Fibroblast of skin of right biceps (primary cell): ENCODE measurements around the gene HMX1.

Experiments used
- DNase-seq: peaks from one replicate; pipeline ENCODE4 v3.0.0-alpha.2; 2013

HMX1 gene

DNA sequence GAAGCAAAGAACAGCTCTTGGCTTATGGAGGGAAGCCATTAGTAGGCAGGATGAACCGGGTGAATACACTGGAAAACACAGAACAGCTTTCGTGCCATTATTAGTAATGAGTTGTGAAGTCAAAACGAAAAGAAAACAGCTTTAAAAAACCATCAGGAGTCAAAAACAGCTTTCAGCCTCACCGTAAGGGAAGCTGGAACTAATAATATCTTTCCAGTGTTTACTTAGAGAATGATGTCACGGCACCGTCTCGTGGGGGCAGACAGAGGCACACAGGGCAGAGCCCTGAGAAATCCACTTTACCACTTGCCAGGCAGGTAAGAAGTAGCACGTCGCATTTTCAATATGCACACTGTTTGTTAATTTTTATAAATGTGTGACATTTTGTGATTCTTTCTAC lies 37.9 kb upstream of the HMX1 start:
- DNase-seq = no peak

DNA sequence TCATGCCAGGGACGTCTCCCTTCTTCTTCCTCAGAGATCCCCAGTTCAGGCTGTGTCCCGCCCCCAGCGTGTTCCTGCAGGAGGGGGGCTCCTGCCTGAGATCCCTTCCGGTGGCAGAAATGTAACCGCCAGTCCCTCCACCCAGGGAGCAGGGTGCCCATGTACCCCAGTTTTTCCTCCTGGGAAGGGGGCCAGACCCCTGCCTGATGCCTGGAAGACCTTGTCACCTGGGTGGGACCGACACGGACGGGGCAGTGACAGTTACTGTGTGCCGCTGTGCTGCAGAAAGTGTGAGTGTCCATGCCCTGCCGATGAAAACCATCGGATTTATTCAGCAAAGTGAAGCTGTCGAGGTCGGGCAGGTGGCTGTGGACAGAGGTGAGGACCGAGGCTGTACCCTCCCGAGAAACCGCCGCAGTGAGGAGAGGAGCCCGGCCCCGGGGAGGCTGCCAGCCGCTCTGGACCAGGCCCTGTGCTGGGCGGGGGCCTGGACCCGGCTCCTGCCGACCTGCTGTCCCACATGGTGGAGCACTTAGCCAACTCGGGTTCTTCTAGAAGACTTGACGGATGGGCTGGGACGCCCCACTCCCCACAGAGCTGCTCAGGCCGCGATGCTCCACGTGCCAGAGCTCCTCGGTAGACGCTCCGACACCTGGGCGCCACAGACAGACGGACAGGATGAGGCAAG lies 36.7 kb upstream of the HMX1 start:
- DNase-seq = no peak

DNA sequence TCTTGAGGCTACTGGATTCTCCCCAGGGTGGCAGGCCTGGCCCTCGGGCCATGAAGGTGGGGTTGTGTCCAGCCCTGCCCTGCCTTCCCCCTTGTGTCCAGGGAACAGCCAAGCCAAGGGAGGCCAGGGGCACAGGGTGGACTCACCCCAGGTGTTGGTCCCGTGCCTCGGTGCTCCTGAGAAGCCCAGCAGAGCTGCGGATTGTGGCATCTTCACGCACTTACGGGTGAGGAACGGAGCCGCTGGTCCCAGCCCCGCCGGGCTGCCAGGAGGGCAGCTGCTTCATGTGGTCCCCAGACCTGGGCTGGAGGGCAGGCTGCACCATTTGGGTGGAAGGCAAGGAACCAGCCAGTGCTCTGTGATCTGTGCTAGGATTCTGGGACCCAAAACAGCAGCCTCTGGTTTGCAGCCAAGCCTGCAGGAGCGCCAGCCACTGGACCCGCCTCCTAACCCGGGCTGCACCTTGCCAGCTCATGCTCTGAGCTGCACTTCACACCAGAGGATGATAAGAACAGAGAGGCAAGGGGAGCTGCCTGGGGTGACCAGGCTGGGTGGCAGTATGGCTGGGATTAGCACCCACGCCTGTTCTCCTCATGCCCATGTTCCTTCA lies 36.1 kb upstream of the HMX1 start:
- DNase-seq = no peak

DNA sequence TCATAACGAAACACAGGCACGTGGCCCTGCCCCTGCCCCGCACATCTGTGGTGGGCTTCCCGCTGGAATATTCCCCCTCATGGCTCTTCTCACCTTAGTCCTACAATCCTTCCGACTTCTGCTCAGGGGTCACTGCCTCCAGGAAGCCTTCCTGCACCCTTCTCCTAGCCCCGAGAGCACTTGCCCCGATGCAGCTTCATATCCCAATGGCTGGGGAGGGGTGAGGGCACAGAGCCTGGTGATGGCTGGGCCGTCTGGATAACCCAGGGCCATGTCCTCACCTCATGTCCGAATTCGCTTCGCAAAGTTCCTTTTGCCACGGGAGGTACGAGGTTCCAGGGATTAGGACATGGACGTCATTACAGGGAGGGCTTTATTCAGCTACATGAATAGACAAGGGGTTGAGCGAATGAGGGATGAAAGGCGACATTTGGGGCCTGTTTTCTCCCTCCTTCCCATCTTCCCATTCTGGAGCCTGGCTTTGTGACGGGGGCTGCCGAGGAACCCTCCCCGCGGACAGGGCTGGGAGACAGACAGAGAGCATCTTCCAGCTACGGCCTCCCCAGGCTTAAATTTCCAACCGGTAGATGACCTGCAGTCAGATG lies 35.5 kb upstream of the HMX1 start:
- no peak for DNase-seq

DNA sequence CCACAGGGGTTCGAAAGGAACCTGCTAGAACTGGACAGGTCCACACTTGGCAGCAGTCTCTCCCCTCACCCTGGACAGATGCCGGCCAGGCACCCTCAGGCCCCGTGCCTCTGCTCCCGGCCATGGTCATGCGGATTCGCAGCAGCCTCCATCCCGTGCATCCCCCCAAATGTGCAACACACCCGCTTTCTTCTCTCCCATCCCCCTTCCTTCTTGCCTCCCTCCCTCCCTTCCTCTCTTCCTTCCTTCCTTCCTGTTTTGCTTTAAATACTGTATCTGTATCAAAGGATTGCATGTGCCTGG lies 35.0 kb upstream of the HMX1 start:
- no peak for DNase-seq

DNA sequence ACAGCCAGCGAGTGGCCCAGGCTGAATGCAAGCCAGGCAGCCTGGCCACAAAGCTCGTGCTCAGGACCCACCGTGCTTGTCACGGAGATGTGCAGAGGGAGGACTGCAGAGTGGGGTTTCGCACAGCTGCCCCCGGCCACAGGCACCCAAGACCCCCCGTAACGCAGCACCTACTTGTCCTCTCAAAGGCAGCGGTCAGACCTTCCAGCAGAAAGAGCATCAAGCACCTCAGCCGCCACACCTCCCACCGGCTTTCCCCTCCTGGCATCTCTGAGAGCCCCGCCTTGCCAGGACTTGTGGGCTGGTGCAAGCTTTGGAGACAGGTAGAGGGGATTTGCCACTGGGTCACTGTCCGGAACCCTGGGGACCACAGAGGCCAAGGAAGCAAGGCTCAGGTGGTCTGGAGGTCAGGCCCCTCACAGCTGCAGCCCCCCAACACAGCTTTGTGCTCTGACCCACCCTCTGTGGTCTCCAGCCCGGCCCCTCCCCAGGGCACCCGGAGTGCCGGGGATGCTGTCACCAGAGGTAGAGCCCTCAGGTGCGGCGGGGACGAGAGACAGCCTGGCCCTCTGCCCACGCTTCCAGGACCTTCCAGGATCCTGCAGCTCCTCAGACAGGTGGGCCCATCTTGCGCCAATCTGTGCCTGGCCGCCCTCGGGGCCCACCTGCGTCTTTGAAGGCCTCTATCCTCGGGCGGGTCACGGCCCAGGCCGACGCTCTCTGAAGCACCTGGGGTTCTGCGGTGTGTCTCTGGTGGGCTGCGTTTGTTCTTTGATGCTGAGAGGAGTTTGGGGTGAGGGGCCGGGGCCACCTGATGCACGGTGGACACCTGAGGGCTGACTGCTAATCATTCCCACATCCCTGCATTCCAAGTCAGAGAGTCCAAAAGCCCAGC lies 34.4 kb upstream of the HMX1 start:
- no peak for DNase-seq

DNA sequence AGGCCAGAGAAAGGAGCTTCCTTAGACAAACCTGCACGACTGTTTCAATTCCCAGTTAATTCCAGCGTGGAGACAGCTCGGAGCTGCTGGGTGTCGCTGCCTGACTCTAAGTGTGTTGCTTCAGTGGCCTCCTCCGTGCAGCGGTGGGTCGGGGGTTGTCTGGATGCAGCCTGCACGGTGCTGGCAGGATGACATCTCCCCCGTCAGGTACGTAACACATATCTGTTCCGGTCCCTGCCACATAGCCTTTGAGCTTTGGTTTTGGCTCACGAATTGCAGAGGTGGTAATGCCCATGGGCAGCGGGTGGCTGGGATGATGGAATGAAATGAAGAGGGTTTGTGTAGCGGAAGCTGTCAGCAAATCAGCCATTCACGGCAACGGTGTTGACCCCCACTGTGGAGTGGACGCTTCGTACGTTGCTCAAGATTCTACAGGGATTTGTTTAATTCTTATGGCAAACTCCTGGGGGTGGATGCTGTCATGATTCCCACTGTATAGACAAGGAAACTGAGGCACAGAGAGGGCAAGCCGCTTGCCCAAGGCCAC lies 33.7 kb upstream of the HMX1 start:
- no peak for DNase-seq

DNA sequence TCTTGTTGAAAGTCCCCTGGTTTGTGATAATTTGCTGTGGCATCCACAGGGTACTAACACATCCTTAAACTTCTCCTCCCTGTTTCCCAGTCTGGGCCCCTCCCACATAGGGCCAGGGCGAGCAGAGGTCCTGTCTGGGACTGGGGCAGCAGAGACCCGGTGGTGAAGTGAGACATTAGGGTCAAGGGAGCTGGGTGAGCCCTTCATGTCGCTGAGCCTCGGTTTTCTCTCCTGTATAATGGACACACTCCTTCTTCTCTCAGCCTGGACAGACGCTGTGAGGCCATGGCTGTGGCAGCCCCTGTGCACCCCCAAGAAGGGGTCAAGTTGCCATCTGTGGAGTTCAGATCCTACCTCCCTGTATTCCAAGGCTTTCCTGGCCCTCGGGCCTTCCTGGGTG lies 33.0 kb upstream of the HMX1 start:
- no peak for DNase-seq

DNA sequence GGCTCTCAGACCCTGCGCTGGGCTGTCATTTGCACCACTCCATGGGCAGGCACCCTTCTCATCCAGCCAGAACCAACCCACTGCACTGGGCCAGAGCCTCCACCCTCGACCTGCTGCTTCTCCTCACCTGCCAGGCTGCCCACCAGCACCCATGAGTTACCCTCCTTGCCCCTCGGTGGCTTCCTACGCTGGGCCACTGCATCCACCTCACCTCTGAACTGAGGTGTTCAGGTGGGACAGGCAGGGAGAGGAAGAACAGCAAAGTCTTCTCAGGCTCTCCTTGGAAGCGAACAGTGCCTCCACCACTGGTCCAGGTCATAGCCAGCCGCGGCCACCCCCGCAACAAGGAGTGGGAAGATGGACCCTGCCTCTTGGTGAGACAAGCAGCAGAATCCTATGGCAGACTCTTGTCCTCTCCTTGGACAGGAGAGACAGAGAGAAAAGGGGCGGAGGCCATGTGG lies 32.4 kb upstream of the HMX1 start:
- DNase-seq = no peak

DNA sequence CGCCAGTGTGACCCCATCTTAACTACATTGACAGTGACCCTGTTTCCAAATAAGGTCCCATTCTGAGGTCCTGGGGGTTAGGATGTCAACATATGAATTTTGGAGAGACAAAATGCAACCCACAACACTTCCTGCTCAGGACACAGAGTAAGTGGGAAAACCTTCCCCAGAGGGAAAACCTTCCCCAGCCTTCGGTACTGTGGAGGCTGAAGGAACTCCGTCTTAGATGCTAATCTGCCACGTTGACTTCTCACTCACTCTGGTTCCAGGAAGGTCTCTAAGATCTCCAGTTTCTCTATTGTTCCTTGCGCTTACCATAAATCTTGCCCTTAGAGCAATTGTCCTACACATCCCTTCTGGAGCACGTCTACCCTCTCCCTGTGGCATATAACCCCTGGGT lies 29.7 kb upstream of the HMX1 start:
- no peak for DNase-seq

DNA sequence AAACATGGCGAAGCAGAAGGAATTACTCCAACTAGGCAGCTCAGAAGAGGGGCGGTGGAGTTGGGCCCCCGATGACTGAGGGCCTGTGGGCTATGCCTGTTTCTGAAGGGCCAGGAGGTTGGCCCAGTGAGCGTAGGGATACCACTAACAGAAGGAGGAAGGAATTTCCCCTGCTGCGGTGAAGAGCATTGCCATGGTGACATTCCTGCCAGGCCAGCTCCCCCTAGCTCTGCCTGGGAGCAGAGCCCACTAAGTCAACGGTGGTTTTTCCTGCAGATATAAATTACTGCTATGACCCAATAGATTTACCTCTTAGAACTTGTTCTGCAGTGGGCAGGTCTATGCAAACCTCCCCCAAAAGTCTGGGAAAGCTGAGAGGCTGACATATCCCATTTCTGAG lies 28.9 kb upstream of the HMX1 start:
- DNase-seq = no peak

DNA sequence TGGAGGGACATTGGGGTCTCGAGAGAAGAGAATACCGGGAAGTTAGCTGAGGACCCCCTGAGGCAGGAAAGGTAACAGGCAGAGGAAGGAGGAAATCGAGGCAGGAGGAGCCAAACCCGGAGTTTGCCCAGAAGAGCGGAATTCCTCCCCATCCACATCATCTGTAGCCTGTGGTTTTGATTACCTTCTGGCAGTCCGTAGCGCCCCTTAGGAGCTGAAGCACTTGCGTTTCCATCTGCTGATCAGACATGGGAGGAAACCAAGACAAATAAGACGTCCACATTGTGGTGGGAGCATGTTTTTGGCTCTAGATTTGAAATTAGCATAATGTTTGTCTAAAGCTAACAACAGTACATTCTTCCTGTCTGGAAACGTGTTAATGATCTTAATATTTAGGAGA lies 26.8 kb upstream of the HMX1 start:
- no peak for DNase-seq

DNA sequence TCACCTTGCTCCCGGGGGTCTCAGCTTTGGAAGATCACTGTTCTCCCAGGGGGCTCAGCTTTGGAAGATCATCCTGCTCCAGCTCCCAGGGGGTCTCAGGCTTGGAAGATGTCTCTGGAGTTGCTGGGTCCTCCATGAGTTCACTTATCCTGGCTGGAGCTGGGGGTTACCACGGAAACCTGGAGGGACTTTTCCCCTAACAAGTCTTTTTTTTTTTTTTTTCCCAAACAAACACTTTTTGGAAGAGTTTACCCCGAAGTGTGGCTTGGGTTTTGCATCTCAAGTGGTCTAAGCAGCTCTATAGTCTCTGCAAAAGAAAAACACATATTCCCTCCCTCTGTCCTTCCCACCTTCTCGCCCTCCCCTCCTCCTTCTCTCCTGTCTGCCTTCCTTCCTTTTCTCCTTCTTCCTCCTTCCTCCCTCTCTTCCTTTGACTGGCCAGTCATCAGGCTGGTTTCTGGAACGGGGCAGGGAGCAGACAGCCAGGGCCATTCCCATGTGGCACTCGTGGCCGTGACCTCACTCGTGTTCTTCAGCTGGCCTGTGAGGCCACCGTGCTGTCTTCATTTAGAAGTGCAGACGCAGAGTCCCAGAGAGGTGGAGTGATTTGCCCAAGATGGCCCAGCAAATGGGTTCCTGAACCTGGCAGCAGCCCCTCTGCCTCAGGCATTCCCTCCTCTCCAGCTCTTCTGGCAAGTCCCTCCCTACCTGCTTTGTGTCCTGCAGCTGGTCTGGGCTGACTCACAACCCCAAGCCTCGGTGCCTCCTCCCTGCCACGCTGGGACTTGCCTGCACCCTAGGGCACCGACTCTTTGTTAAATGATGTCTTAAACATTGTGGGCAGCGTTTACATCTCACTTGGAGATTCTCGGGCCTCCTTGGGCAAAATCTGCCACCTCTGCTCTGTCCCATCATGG lies 25.9 kb upstream of the HMX1 start:
- DNase-seq = no peak

DNA sequence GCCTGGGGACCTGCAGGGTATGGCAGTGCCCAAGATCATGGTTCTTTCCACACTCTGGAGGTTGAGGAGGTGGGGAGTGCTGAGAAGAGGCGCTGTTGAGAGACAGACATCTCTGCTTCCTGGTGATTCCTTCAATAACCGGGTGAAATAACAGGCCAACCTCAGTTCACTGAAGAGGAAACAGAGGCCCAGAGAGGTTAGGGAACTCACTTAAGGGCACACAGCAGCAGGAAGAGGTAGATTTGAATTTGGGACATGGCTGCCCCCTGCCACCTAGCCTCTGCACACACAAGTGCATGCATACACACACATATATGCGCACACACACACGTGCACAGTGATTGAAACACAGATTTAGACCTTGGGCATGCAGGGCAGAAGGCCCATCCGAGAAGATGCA lies 24.9 kb upstream of the HMX1 start:
- DNase-seq = no peak

DNA sequence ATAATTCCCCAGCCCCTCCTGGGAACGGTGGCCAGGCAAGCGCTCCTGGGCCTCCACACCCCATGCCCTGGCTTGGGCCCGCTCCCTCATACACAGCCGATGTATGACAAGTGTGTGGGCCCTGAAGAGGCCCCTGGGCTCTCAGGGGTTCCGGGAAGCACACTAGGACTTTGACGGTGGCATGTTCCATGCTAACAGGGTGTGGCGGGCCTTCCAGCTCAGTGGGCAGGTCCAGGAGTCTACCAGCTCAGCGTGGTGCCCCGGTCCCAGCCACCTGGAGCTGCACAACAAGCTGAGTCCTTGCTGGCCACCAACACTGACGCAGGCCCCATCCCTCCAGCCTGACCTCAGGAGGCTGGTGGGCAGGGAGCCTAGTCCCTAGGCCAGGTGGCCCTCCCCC lies 24.4 kb upstream of the HMX1 start:
- no peak for DNase-seq

DNA sequence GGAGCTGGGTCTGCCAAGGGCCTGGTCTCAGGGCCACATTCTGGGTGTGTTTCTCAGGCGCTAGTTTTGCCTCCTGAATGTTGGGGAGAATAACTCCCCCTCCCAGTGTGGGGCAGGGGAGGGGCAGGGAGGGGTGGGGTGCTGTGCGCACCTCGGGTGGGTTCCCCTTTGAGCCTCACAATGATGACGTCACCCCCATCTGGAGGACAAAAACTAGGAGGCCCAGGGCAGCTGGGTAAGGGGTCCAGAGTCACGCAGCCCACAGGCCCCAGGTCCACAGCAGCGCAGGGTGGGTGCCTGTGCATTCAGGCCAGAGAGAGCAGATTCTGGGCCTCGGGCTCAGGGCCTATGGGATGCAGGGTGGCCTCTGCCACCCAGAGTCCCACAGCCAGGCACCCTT lies 23.7 kb upstream of the HMX1 start:
- no peak for DNase-seq

DNA sequence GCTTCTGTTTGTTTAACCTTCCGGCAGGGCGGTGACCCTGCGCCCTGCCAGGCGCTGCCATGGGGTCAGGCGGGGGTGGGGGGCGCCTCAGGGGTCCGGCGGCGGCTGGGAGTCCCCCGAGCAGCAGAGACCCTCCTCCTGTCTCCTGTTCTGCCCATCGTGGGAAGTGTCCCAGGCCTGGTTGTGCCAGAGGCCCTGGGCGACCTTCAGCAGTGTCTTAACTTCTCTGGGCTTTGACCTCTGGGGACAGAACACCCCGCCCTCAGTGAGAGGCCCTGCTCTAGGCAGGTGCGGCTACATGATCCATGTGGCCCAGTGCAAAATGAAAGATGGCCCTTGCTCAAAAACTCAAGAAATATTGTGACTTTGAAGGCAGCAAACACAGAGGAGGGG lies 22.8 kb upstream of the HMX1 start:
- no peak for DNase-seq

DNA sequence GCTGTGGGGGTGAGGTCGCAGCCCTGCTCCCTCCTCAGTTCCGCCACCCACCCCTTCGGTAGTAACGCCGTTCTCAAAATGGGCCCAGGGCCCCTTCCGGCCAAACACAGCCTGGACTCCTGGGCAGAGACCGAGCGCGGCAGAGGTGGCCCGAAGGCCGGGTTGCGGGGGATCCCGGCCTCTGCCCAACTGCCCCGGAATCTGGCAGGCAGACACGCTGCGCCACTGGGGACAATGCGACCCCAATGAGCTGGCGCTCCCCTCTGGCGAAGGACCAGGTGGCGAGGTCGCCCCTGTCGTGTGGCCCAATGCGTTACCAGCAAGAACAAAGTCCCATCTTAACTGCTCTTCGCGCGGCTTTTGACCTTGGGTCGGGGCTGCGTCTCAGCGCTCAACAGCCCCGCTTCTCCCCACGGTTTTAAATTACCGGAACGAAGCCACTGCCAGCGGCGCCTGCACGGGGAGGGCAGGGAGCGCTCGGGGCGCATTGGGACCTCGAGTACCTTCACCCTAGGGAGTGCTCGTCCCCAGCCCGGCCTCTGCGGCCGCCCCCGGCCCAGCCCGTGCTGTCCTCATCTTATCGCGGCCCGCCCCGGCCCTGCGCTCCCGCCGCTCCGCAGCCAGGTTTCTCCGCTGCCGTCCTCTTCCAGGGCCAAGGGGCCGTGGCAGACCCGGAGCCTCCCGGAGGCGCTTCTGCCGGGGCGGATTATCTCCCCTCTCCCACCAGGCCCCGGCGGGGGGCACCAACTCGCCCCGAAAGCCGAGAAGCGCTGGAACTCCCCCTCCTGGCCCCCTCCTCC lies 22.2 kb upstream of the HMX1 start:
- DNase-seq = no peak

DNA sequence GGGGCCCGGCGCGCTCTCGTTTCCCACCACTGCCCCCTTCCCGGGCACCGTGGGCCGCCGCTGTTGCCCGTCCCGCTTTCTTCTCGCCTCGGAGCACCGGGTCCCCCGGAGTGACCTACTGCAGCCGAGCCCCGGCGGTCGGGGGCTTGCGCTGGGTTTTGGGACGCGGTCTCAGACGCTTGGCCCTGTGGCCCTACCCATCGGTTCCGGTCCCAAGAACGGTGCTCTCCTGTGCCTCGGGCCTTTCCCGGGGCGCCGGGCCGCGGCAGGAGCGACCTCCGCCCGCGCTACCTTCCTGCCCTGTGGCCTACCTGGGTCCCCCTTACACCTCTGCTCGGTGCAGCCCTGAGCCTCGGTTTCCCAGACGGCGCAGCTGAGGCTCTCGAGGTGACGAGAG lies 21.6 kb upstream of the HMX1 start:
- no peak for DNase-seq

DNA sequence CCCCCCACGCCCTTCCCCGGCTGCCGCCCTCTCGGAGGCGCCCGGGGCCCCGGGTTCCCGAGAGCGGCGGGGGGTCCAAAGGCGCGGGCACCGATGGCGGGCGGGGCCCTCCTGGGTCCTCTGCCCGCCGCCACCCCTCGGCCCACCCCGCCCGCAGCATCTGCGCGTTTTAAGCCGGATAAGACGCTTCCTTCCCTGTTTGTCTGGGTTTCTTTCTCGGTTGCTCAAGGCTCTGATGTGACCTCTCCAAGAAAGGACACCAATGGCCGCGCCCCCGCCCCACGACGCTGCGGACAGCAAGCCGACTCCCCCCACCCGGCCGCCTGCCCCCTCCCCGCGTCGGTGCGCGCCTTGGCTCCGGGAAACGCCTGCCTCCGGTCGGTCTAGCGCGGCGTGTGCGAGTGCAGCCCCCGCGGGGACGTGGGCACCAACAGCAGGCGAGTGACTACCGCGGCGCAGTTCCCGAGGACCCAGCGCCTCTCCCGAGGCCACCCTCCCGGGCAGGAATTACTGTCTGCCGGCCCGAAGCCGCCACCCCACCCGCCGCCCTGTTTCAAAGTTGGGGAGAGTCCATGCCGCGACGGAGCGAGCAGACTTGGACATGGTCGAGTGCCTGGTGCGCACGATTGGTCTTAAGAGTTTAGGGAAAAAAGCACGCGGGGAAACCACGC lies 21.1 kb upstream of the HMX1 start:
- no peak for DNase-seq
